HFF-Myc (cell line): Measurements from ENCODE around the gene MTR.

Experiments
- DNase-seq: peaks from one replicate; pipeline ENCODE4 v3.0.0-alpha.2; 2011; ENCODE audit warnings: low read depth; ENCODE audit errors: extremely low read depth
- H3K4me3 ChIP-seq: replicated peaks from 2 replicates; pipeline ENCODE4 v1.5.1; 2011; ENCODE audit warnings: low read depth, mild to moderate bottlenecking, control low read depth, low read length
- TF ChIP-seq, protein P1 (sequence below): IDR thresholded peaks from 2 replicates; pipeline ENCODE4 v1.5.1; 2012; ENCODE audit warnings: mild to moderate bottlenecking, low read depth, low read length, control low read depth; ENCODE audit errors: missing control alignments

Gene MTR

GRCh38 chr1:236952246-236953003, 157.3 kb downstream of the MTR start:
- DNase-seq = no peak
- no peak overlapping the region for H3K4me3 ChIP-seq
- TF ChIP-seq, protein P1, sequence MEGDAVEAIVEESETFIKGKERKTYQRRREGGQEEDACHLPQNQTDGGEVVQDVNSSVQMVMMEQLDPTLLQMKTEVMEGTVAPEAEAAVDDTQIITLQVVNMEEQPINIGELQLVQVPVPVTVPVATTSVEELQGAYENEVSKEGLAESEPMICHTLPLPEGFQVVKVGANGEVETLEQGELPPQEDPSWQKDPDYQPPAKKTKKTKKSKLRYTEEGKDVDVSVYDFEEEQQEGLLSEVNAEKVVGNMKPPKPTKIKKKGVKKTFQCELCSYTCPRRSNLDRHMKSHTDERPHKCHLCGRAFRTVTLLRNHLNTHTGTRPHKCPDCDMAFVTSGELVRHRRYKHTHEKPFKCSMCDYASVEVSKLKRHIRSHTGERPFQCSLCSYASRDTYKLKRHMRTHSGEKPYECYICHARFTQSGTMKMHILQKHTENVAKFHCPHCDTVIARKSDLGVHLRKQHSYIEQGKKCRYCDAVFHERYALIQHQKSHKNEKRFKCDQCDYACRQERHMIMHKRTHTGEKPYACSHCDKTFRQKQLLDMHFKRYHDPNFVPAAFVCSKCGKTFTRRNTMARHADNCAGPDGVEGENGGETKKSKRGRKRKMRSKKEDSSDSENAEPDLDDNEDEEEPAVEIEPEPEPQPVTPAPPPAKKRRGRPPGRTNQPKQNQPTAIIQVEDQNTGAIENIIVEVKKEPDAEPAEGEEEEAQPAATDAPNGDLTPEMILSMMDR = no peak

- H3K4me3 ChIP-seq = no peak overlapping the region
- DNase-seq = no peak
- TF ChIP-seq, protein P1 = no peak
Measured at GRCh38 chr1:236953151-236953700, 158.1 kb downstream of the MTR start.
